HUES48 (cell line): ENCODE data around the gene TMEM170A.
"Not testable (repeated sequence)": the region's sequence is repeated elsewhere in the genome, so short reads cannot be mapped to it uniquely, and the experiment has no call there.

Experiments used
- H3K27ac ChIP-seq: one replicate; pipeline ENCODE4 v1.7.0; 2013; ENCODE audit warnings: low read depth, low read length, inconsistent platforms
- H3K27me3 ChIP-seq: 2 replicates; pipeline ENCODE4 v1.6.1; 2013; ENCODE audit warnings: mild to moderate bottlenecking, low read length; ENCODE audit not compliant: control insufficient read depth, insufficient read depth
- H3K36me3 ChIP-seq: 2 replicates; pipeline ENCODE4 v1.6.1; 2013; ENCODE audit warnings: low read length; ENCODE audit not compliant: control insufficient read depth, insufficient read depth
- H3K4me1 ChIP-seq: 2 replicates; pipeline ENCODE4 v1.6.1; 2013; ENCODE audit warnings: mild to moderate bottlenecking, low read length; ENCODE audit not compliant: control insufficient read depth, insufficient read depth
- H3K4me3 ChIP-seq: 2 replicates; pipeline ENCODE4 v1.5.1; 2013; ENCODE audit warnings: mild to moderate bottlenecking, low read depth, low read length
- H3K9ac ChIP-seq: 2 replicates; pipeline ENCODE4 v1.6.1; 2013; ENCODE audit warnings: mild to moderate bottlenecking, low read depth, low read length, moderate library complexity
- H3K9me3 ChIP-seq: 2 replicates; pipeline ENCODE4 v1.6.1; 2013; ENCODE audit warnings: low read length; ENCODE audit not compliant: control insufficient read depth, insufficient read depth

TMEM170A gene, protein sequence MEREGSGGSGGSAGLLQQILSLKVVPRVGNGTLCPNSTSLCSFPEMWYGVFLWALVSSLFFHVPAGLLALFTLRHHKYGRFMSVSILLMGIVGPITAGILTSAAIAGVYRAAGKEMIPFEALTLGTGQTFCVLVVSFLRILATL

DNA sequence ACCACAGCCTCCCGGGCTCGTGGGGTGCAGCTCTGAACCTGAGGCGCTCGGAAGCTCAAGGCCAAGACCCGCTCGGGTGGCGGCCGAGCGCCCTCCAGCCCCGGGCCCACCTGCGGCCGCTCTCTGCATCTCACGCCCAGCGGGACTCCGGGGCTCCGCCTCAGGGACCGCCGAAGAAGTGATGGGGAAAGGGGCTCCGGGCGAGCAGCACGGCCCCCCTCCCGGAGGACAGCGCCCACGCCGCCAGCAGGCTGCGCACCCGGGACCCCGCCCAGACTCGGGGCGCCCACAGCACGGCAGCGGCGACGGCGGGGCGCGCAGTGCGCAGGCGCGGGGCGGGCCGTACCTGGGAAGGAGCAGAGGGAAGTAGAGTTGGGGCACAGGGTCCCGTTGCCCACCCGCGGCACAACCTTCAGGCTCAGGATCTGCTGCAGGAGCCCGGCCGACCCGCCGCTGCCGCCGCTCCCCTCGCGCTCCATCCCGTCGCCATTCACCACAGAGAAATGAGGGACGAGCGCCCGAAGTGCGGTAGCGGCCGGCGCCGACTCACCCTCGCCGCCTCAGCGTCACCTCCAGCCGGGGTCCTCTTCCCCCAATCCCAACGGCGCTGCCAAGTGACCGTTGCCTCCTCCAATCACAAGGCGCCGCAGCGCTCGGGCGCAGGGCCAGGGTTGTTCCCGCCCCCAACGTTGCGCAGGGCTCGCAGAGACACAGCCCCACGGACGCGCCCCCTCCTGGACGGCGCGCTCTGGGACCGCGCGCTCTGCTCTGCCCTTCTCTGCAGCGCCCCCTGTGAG lies at the start of gene TMEM170A:
TSS of gene TMEM170A (minus strand) at position 568 of the 797 bp plus-strand sequence. CDS start at position 479, 89 bp downstream.
- Histone ChIP-seq H3K36me3 (no peaks in the 10 kb centered on the region), H3K27ac (peak within 1 kb of the TSS; percentile 93), H3K27me3 (no peaks in the 10 kb centered on the region), H3K9ac (peak within 1 kb of the TSS; percentile 84), H3K4me3 (peak within 1 kb of the TSS; percentile 93), H3K9me3 (no peaks in the 10 kb centered on the region), H3K4me1 (peaks cover 6% of the 10 kb centered on the region; the same call in 1 of the 2 replicates)

DNA sequence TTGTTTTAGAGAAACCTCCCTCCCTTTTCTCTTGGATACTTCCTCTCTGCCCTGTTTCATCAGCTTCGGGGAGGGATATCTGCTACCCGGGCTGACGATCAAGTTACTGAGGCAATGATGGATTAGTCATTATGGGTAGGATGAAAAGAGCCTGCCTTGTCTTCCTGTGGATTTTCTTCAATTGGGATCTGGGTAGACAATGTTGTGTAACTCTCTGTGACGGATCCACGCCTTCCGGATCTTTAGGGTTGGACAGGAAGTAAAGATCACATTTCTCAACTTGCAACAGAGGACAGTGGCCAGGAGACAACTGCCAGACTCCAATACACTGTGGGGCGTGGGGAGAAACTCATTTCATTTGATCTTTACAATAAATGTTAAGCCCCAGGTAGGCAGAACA lies 42.1 kb upstream of the TMEM170A start:
- Histone ChIP-seq H3K36me3 (no peaks in the 10 kb centered on the region), H3K9ac (no peak overlapping the region), H3K4me1 (no peaks in the 10 kb centered on the region), H3K4me3 (no peak overlapping the region), H3K27me3 (no peaks in the 10 kb centered on the region), H3K9me3 (no peaks in the 10 kb centered on the region), H3K27ac (no peak overlapping the region)

DNA sequence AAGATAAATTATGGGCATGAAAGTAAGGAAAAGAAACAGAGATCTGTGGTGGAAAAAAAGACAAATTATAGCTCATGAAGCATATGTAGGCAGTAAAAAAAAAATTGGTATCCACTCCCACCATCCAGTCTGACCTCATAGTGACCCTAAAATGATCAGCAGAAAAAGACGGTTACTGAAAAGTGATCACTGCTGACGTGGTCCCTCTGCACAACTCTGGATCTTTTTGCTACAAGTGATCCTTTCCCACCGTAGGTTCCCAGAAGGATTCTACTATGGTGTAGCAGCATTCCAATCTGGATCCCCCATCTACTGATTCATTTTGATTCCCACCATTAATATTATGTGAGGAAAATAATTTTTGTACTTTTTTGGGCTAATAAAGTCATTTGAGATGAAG lies 41.6 kb upstream of the TMEM170A start:
- Histone ChIP-seq H3K27ac (no peak overlapping the region), H3K9ac (no peak overlapping the region), H3K9me3 (no peaks in the 10 kb centered on the region), H3K4me1 (no peaks in the 10 kb centered on the region), H3K4me3 (no peak overlapping the region), H3K36me3 (no peaks in the 10 kb centered on the region), H3K27me3 (no peaks in the 10 kb centered on the region)

DNA sequence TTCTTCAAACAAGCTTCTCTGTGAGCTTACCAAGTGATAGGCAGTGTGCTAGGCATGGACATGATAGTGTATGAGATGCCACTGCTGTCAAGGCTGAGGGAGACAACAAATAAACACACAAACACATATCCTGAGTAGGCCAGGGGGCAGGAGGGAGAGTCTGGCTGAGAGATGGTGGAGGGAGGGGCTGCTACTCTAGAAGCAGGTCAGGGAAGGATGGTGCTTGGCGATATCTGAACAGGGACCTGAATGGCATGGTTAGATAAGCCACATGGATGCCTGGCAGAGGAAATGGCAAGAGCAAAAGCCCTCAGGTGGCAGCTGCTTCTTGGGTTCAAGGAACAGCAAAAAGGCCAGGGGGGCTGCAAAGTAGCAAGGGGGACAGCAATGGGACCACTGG lies 39.3 kb upstream of the TMEM170A start:
- H3K9me3 ChIP-seq, result no peaks in the 10 kb centered on the region
- H3K27ac ChIP-seq, result no peak overlapping the region
- H3K4me3 ChIP-seq, result no peak overlapping the region
- H3K27me3 ChIP-seq, result no peaks in the 10 kb centered on the region
- no peak overlapping the region for H3K9ac ChIP-seq
- H3K4me1 ChIP-seq, result no peaks in the 10 kb centered on the region
- no peaks in the 10 kb centered on the region for H3K36me3 ChIP-seq

DNA sequence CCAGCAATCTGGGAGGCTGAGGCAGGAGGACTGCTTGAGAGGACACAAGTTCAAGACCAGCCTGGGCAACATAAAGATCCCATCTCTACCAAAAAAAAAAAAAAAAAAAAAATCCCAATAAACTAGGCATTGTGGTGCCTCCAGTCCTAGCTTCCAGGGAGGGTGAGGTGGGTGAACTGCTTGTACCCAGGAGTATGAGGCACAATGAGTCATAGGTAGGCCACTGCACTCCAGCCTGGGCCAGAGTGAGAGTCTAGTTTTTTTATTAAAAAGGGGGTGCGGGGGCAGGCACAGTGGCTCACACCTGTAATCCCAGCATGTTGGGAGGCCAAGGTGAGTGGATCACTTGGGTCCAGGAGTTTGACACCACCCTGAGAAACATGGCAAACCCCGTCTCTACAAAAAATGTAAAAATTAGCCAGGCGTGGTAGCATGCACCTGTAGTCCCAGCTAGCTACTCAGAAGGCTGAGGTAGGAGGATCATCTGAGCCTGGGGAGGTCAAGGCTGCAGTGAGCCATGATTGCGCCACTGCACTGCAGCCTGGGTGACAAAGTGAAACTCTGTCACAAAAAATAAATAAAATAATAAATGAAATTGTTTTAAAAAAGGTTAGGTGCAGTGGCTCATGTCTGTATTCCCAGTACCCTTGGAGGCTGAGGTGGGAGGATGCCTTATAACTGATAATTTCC lies 38.6 kb upstream of the TMEM170A start:
- H3K27me3 ChIP-seq, result no peaks in the 10 kb centered on the region
- H3K27ac ChIP-seq, result no peak overlapping the region
- H3K9me3 ChIP-seq, result no peaks in the 10 kb centered on the region
- H3K9ac ChIP-seq, result no peak overlapping the region
- no peaks in the 10 kb centered on the region for H3K4me1 ChIP-seq
- H3K4me3 ChIP-seq, result no peak overlapping the region
- H3K36me3 ChIP-seq, result no peaks in the 10 kb centered on the region

DNA sequence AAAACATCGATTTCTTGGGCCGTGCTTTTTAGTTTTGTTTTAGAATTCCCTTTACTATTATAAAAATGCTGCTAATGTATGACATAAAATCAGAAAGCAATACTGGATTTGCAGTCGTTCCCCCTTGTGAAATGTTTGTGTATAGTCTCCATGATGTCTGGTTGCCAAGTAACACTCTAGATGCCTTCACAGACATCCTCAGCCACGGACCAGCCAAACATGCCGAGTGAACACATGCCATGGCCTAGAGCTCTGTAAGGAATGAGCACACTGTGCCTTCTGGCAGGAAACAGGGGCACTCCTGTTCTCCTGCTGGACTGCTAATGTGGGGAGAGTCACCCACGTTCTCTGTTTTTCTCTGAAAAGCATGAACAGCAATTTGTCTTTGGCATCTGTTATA lies 37.3 kb upstream of the TMEM170A start:
- not testable (repeated sequence) for H3K9ac ChIP-seq, H3K27ac ChIP-seq, H3K4me1 ChIP-seq, H3K9me3 ChIP-seq, H3K27me3 ChIP-seq, H3K4me3 ChIP-seq, H3K36me3 ChIP-seq

DNA sequence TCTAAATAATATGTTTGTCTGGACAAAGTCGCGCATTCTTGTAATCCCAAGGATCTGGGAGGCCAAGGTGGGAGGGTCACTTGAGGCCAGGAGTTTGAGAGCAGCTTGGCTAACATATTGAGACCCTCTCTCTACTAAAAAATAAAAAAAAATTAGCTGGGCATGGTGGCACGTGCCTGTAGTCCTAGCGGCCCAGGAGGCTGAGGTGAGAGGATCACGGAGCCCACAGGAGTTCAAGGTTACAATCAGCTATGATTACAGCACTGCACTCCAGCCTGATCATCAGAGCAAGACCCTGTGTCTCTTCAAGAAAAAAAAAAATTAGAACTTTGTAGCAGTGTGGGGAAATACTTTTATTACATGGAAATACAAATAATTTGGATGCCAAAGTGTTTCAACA lies 36.9 kb upstream of the TMEM170A start:
- Histone ChIP-seq H3K9ac (no peak overlapping the region), H3K4me3 (no peak overlapping the region), H3K36me3 (no peaks in the 10 kb centered on the region), H3K27me3 (no peaks in the 10 kb centered on the region), H3K4me1 (no peaks in the 10 kb centered on the region), H3K27ac (no peak overlapping the region), H3K9me3 (no peaks in the 10 kb centered on the region)

DNA sequence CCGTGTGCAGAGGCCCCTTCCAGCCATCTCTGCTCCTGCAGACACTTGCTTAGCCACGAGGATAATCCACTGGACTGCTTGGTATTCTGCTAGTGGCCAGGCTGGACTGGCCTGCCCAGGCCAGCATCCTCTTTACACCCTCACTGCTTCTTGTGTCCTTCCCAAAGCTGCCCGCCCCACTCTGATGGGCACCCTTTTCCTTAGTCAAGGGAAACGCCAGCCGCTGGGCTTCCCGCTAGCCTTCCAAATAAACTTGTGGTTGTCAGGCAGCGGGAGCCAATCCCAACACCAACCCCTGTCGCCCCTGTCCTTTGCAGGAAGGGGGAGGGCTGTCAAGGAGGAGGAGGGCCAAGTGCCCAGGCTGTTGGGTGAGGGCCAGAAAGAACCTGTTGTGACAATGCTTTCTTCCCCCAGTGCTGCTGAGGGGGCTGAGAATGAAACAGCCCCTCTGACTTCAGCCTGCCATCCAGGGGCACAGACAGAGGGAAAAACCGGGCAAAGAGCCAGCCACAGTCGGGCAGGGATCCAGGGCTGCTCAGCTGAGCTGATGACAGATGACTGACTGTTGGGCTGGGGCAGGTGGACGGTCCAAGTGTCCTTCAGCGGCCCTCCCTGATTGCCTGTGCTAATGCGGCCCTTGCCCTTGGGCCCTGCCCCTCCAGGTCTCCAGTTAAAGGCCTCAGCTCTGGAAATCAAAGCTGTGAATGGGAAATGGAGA lies 34.3 kb upstream of the TMEM170A start:
- not testable (repeated sequence) for H3K4me3 ChIP-seq, H3K27me3 ChIP-seq, H3K9me3 ChIP-seq, H3K9ac ChIP-seq, H3K36me3 ChIP-seq, H3K4me1 ChIP-seq, H3K27ac ChIP-seq

DNA sequence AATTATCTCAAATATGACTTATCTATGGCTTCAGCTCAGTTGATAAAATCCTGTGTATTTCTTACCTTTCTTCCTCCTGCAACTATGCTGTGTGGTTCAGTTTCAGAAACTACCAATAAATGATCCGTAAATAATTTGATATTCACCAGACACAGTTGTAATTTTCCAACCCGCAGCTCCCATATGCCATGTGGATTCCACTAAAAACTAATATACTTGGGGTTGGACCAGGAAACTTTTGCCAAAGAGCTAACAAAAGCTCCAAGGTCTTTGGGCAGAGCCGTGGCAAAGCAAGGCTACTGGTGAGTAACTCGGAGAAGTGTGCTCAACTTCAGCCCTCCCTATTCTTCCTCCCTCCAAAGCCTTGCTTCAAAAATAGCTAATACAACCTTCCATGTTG lies 33.1 kb upstream of the TMEM170A start:
- Histone ChIP-seq H3K27ac (no peak overlapping the region), H3K9ac (no peak overlapping the region), H3K4me3 (no peak overlapping the region), H3K9me3 (no peaks in the 10 kb centered on the region), H3K27me3 (no peaks in the 10 kb centered on the region), H3K4me1 (no peaks in the 10 kb centered on the region), H3K36me3 (0 out of 2 replicates have a peak, but pooled peaks cover 3% of the 10 kb centered on the region)

DNA sequence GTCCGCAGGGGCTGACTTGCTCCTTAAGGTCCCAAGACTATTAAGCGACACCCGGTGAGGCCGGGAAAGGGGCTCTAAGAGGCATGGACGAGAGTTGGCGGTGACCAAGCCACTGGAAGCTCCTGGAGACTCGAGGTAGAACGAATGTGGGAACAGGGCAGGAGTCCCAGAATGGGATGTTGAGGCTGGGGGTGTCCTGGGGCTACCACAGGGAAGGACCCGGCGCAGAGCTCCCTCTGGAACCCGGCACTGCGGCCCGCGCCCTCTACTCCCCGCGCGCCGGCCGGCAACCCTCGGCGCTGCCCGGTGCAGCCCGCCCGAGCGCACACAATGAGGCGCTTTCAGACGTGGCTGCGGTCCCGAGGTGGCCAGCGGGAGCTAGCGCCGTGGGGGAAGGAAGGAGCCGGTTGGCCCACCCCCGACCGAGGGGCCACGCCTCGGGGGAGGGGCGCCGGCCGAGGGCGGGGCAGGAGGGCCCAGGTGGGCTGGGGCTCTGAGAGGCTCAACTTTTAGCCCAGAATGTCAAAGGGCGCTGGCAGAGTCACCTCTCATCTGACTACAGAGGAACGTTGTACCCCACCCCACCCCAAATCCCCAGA lies 30.7 kb upstream of the TMEM170A start, which contains the start of gene CHST6:
TSS of gene CHST6 (minus strand) at position 366 of the 599 bp plus-strand sequence. CDS start 15,613 bp downstream, outside the sequence.
- Histone ChIP-seq H3K4me1 (0 out of 2 replicates have a peak, but pooled peaks cover 3% of the 10 kb centered on the region), H3K9ac (peak within 1 kb of the TSS; percentile 81), H3K4me3 (peak within 1 kb of the TSS; percentile 92), H3K27me3 (no peaks in the 10 kb centered on the region), H3K36me3 (0 out of 2 replicates have a peak, but pooled peaks cover 3% of the 10 kb centered on the region), H3K9me3 (no peaks in the 10 kb centered on the region), H3K27ac (peak within 1 kb of the TSS; percentile 60)
